ENCODE results near the gene ZNF8.

ZNF8 gene

DNA sequence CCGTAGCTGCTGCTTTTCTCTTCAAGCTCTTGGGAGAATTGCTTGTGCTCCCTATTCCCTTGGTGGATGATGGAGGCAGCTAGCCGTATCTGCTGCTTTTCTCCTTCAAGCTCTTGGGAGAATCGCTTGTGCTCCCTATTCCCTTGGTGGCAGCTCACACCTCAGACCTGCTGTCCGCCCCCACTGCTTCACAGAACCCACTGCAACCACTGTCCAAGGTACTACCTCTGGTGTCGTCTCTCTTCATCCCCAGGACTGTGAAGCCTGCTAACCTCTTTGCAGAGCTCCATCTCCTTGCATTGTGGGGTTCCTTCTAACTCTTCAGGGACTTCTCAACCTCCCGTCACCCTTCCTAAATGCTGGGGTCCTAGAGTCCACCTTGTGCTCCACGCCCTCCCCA, 21.9 kb downstream of the ZNF8 start:
- no peak for DNase-seq

GRCh38 chr19:58304255-58304654, 25.5 kb downstream of the ZNF8 start:
- no peak for DNase-seq

- DNase-seq: no peak
Measured at GRCh38 chr19:58304748-58305064, 26.0 kb downstream of the ZNF8 start.

GRCh38 chr19:58305065-58305931, 26.5 kb downstream of the ZNF8 start, which contains the start of gene ERVK3-1:
ERVK3-1 (plus strand) TSS chr19:58305377; CDS start chr19:58312169, 6,792 bp downstream.
- DNase-seq: peak; percentile 96

GRCh38 chr19:58305932-58306323, 27.2 kb downstream of the ZNF8 start:
- no peak for DNase-seq

GRCh38 chr19:58307736-58308135, 29.0 kb downstream of the ZNF8 start:
- DNase-seq: no peak

- peak; percentile 17 for DNase-seq
Measured at GRCh38 chr19:58310685-58311084, 31.9 kb downstream of the ZNF8 start.

DNA sequence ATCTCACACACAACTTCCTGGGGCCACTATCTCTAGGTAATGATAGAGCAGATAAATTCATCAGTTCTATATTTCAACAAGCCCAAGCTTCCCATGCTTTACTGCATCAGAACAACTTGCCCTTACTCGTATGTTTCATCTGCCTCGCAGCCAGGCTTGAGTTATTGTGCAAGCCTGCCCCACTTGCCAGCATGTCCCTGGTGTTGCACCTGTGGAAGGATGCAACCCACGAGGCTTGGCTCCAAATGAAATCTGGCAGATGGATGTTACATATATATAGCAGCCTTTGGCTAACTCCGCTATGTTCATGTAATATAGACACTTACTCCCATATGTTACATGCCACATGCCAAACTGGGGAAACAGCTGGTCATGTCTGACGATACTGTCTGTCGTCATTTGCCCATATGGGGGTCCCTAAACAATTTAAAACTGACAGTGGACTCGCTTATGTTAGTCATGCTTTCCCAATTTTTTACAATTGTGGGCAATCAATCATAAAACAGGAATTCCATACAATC, 32.6 kb downstream of the ZNF8 start:
- DNase-seq: no peak

DNA sequence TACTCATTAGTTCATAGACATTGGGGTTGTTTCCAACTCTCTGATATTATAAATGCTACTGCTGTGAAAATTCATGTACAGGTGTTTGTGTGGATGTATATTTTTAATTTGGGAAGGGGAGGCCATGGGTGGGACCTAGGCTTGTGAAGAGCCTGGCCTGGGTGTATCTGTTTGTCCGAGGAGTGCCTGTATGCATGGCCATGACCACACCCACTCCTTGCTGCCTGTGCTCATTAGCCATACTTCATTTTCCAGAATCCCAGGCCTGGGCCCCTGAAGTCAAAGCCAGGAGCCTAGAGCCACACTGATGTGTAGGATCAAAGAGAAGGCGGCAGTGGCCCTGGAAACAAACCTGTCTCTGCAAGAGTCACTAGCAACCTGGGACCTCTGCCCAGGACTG, 36.8 kb downstream of the ZNF8 start:
- no peak for DNase-seq

DNA sequence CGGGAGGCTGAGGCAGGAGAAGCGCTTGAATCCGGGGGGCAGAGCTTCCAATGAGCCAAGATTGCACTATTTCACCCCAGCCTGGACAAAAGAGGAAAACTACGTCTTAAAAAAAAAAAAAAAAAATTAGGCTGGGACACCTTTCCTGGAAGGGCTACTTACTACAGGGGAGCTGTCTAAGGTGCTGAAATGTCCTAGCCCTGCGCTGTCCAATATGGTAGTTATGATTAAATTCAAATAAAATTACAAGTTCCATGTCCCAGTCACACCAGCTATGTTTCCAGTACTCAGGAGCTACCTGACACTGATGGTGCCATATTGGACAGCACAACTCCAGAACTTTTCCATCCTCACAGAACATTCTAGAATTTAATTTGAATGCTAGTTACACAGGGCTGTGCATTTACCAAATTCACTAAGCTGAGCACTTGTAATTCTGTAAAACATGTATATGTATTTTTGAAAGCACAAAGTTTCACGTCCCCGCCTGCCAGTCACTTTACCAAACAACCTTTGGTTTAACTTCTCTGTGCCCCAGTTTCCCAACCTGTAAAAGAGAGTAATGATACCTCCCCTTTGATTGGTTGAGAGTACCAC, 38.8 kb downstream of the ZNF8 start:
- DNase-seq: peak; percentile 23

- DNase-seq: no peak
Measured at GRCh38 chr19:58318297-58318696, 39.5 kb downstream of the ZNF8 start.

- no peak for DNase-seq
Measured at GRCh38 chr19:58319241-58319640, 40.5 kb downstream of the ZNF8 start.

GRCh38 chr19:58325311-58326022, 46.7 kb downstream of the ZNF8 start:
- DNase-seq: no peak

DNA sequence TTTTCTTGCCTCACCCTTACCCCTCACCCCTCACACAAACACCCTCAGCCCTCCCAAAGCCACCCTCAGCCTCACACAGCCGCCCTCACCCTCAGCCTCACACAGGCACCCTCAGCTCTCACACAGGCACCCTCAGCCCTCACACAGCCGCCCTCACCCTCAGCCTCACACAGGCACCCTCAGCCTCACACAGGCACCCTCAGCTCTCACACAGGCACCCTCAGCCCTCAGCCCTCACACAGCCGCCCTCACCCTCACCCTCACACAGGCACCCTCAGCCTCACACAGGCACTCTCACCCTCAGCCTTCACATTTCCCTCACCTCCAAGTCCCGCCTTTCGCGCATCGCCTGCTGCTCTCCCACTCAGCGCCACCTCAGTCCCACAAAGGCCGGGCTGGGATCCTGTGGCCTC, 47.8 kb downstream of the ZNF8 start:
- no peak for DNase-seq

GRCh38 chr19:58326914-58327726, 48.4 kb downstream of the ZNF8 start, which contains the start of gene ZSCAN22:
ZSCAN22 (plus strand) TSS chr19:58326994; CDS start chr19:58334803, 7,809 bp downstream.
- DNase-seq: peak; percentile 91

- DNase-seq: peak; percentile 15
Measured at GRCh38 chr19:58328999-58329398, 50.2 kb downstream of the ZNF8 start.

- DNase-seq: no peak
Measured at GRCh38 chr19:58330458-58330857, 51.7 kb downstream of the ZNF8 start.

GRCh38 chr19:58332697-58333096, 53.9 kb downstream of the ZNF8 start:
- no peak for DNase-seq

GRCh38 chr19:58334691-58335249, 56.0 kb downstream of the ZNF8 start:
- no peak for DNase-seq

- no peak for DNase-seq
Measured at GRCh38 chr19:58335630-58336029, 56.9 kb downstream of the ZNF8 start.

DNA sequence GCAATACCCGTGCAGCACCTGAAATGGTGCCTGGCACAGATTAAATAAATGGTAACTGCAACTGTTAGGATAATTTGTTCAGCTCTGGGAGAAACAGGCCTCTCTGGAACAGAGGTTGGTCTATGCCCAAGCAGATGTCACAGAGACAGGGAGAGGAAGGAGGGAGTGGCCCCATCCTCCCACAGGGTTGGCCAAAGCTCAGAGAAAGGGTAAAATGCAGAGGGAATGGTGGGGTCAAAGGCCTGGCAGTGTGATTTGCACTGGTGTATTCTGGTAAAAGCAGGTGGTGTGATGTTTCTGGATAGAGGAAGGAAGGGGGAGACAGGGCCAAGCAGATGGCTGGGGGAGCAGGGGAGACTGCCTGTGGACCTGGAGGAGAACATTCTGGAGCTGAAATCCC, 57.5 kb downstream of the ZNF8 start:
- no peak for DNase-seq

DNA sequence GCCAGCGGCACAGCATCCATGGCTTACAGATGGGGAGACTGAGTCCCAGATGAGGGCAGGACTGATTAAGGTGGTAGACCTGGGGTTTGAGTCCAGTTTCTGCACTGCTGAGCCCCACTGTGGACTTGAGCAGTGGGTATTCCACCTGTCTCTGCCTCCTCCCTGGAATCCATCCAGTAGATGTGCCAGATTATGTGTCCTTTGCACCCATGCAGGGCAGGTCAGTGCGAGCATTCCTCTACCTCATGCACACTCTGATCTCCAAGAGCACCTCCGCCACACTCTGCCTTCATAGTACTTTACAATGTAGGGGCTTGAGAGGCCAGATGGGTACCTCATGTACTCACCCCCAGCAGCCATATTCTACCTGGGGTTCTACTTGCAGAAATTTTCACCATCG, 58.1 kb downstream of the ZNF8 start:
- no peak for DNase-seq

Measured in CD4-positive, alpha-beta T cell treated with Interleukin-12 subunit alpha and Interleukin-12 subunit beta, for 1 hour (primary cell).